T-cell (primary cell): ENCODE data around the gene PPL. TPM values are rescaled to one million over a fixed set of nuclear protein-coding genes. Genes with fewer than 3 reads are reported as not detected.
"Not testable (repeated sequence)": the region's sequence is repeated elsewhere in the genome, so short reads cannot be mapped to it uniquely, and the experiment has no call there.

Experiments
- ATAC-seq, 4 experiments: fragments of 200-7000 bp in 3 of 4; fragments of 150-1000 bp in 1 of 4; cut with Tn5 transposase; replicated peaks in 1 of 4; 1 replicate in 3 of 4; 2 replicates in 1 of 4; pipeline ENCODE4 v1.10.0; 2021; ENCODE audit warnings: moderate library complexity in 3 of 4, mild to moderate bottlenecking in 2 of 4, moderate number of reproducible peaks in 1 of 4
- CTCF ChIA-PET, 2 donors: fragments of 300-600 bp; sonication (Branson Sonifier 250); formaldehyde crosslinking; loops; one replicate each; lab custom pipeline; 2022; ENCODE audit warnings: antibody characterized with exemption in 2 of 2; lab: Charles Lee
- POLR2A ChIA-PET, 2 donors: fragments of 300-600 bp; sonication (Branson Sonifier 250); formaldehyde crosslinking; loops; one replicate each; lab custom pipeline; 2022; ENCODE audit warnings: antibody characterized with exemption in 2 of 2; lab: Charles Lee
- DNase-seq, 35 experiments: peaks; one replicate each; pipeline versions ENCODE4 v3.0.0 to v3.0.0-alpha.2; 2013 to 2023
- H3K27ac ChIP-seq: one replicate; pipeline ENCODE4 v1.5.1; 2013; ENCODE audit warnings: low read length
- H3K27me3 ChIP-seq, 2 experiments: replicated peaks in 1 of 2; 1 replicate in 1 of 2; 2 replicates in 1 of 2; pipeline versions ENCODE4 v1.6.1 to v1.7.0; 2013; ENCODE audit warnings: low read length in 1 of 2, mixed read lengths in 1 of 2; ENCODE audit not compliant: control insufficient read depth in 2 of 2, insufficient read depth in 2 of 2; ENCODE audit errors: extremely low read depth in 1 of 2
- H3K36me3 ChIP-seq, 2 donors: 1 replicate in 1 of 2; 2 replicates in 1 of 2; pipeline versions ENCODE4 v1.6.1 to v1.7.0; 2013; ENCODE audit warnings: low read length in 1 of 2; ENCODE audit not compliant: control insufficient read depth in 2 of 2, insufficient read depth in 1 of 2; ENCODE audit errors: extremely low read depth in 1 of 2
- H3K4me1 ChIP-seq, 2 experiments: 1 replicate in 1 of 2; 2 replicates in 1 of 2; pipeline versions ENCODE4 v1.6.1 to v1.7.0; 2013; ENCODE audit warnings: low read length in 2 of 2, mixed read lengths in 1 of 2; ENCODE audit not compliant: insufficient read depth in 2 of 2, control insufficient read depth in 1 of 2; ENCODE audit errors: extremely low read depth in 1 of 2
- H3K4me3 ChIP-seq, 2 donors: 1 replicate in 1 of 2; 2 replicates in 1 of 2; pipeline versions ENCODE4 v1.5.1 to v1.7.0; 2013; ENCODE audit warnings: mild to moderate bottlenecking in 2 of 2, low read length in 1 of 2, moderate library complexity in 1 of 2; ENCODE audit not compliant: control insufficient read depth in 1 of 2; ENCODE audit errors: extremely low read depth in 1 of 2
- H3K9me3 ChIP-seq: 2 replicates; pipeline ENCODE4 v1.7.0; 2013
- H3K27ac Mint-ChIP-seq, 2 donors: one replicate each; pipeline ENCODE4 v1.8.0; 2020 to 2021; ENCODE audit warnings: mild to moderate bottlenecking in 2 of 2, mixed read lengths in 2 of 2
- H3K27me3 Mint-ChIP-seq, 2 donors: one replicate each; pipeline ENCODE4 v1.8.0; 2021 to 2022; ENCODE audit warnings: mixed read lengths in 2 of 2
- H3K36me3 Mint-ChIP-seq: one replicate; pipeline ENCODE4 v1.8.0; 2021; ENCODE audit warnings: mixed read lengths
- H3K4me1 Mint-ChIP-seq, 3 donors: one replicate each; pipeline ENCODE4 v1.8.0; 2020 to 2022; ENCODE audit warnings: mixed read lengths in 3 of 3, mild to moderate bottlenecking in 1 of 3
- H3K4me3 Mint-ChIP-seq, 3 donors: one replicate each; pipeline ENCODE4 v1.8.0; 2020 to 2022; ENCODE audit warnings: mild to moderate bottlenecking in 3 of 3, mixed read lengths in 3 of 3, moderate library complexity in 3 of 3
- H3K9me3 Mint-ChIP-seq, 3 donors: one replicate each; pipeline ENCODE4 v1.8.0; 2020 to 2022; ENCODE audit warnings: mixed read lengths in 3 of 3
- WGBS: methylation state at CpG from one replicate; pipeline ENCODE4 v1.1.5; 2013; ENCODE audit warnings: missing lambda C conversion rate; ENCODE audit not compliant: insufficient coverage; 5-methylcytosine and 5-hydroxymethylcytosine counted together
- total RNA-seq, 35 experiments: library from RNA in 6 of 35; stranded (reverse) in 6 of 35; fragments of 120-200 nt in 1 of 35; gene quantifications; one replicate each; pipeline versions ENCODE4 v1.2.1 to v1.2.4 and lab custom pipeline; 2013 to 2026

Gene PPL
- total RNA-seq, 5 donors from 2014 or later (not counting 1 experiment from before 2014, with no cell fraction given) = 0.10 to 0.32 (median 0.12) TPM; not detected in 2

DNA sequence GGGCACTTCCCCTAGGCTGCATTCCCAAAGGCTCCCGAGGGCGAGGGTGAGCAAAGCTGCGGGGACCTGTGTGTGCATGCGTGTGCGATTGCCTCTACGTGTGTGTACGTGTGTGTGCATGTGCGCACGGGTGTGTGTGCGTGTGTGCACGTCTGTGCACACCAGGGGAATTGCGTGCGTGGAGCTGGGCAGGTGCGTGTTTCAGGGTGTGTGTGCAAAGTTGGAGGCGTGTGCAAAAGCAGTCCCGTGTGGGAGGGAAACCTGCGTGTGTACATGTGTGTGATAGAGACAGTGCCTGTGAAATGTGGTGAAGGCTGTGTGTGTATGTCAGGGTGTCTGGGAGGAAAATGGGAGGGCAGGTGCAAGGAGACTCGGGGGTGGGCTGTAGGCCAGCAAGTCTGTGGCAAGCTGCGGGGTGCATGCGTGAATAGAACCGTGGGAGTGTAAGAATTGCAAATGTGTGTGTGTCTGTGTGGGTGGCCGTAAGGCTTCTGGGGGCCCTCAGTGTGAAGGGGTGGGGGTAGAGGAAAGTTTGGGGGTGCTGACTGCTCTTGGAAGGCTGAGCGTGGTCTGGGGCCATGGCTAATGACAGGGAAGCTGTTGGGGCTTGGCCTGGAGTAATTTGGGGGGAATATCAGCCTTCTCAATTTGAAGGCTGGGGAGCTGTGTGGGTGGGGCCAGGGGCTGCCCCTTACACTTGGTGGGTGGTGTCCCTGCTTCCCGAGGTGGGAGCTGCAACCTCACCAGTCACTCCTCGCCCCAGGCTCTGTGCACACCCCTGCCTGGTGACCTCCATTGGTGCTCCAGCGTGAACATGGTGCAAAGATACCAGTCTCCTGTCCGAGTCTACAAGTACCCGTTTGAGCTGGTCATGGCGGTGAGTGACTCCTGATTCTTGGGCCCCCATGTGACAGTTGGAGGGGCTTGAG is 21.8 kb upstream of the PPL start:
- no peaks in the 10 kb centered on the region for H3K36me3 Mint-ChIP-seq
- no peak for ATAC-seq
- Histone ChIP-seq H3K36me3 (no peaks in the 10 kb centered on the region), H3K4me1 (peaks cover 0 to 28% of the 10 kb centered on the region in 2 experiments), H3K9me3 (no peaks in the 10 kb centered on the region), H3K27ac (no peak overlapping the region), H3K4me3 (peak overlapping the region; percentile 50 to 52), H3K27me3 (peaks cover 0 to 53% of the 10 kb centered on the region in 2 experiments)
- no peak for DNase-seq
- no peaks in the 10 kb centered on the region for H3K9me3 Mint-ChIP-seq
- H3K27me3 Mint-ChIP-seq = peaks cover 12 to 52% of the 10 kb centered on the region in 2 donors
- 47% methylated on average over 26 of the region's 29 CpGs for WGBS
- H3K4me3 Mint-ChIP-seq = peak overlapping the region; percentile 44 to 88 (median 82)
- H3K27ac Mint-ChIP-seq = no peak overlapping the region
- peaks cover 21 to 27% (median 25%) of the 10 kb centered on the region in 3 donors for H3K4me1 Mint-ChIP-seq
- ChIA-PET POLR2A (no interaction called here), CTCF (no interaction called here)

DNA sequence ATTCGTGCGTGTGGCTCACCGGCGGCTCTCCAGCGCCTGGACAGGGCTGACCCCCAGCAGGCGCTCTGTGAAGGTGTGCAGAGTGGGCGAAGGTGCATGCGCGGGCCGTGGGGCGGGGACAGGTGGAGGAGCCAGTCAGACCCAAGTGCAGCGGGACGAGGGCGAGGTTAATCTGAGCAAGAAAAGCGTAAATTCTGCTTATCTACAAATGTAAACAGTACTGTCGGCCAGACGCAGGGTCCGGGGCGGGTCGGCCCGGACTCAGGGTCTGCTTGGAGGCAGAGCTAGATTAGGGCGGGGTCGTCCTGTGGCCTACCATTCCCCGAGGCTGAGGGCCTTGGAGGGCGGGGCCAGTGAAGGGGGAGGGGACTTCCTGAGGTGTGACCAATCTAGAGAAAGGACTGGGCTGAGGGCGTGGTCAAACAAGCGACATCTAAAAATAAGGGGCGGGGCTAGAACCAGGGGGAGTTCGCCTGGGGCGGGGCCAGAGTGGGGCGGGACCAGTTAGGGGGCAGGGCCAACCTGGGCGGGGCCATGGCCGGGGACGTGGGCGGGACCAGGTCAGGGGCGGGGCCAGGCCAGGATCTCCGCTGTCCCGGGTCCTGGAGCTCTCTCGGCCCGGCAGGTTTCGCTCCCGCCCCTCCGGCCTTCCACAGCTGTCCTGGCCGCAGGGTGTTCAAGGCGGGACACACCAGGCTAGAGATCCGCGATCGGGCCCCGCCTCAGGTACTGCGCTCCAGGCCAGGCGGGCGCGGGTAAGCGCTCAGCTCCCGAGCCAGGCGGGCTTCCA is 21.0 kb upstream of the PPL start, which contains the start of gene SEC14L5:
SEC14L5 (plus strand) TSS at position 611 of the 790 bp plus-strand sequence. CDS start 994 bp downstream, outside the sequence.
- peak; percentile 72 to 92 (median 86) for DNase-seq
- H3K4me3 ChIP-seq = peak within 1 kb of the TSS; percentile 50 to 57
- peaks cover 0 to 28% of the 10 kb centered on the region in 2 experiments for H3K4me1 ChIP-seq
- Mint-ChIP-seq H3K4me1 (peaks cover 21 to 27% (median 25%) of the 10 kb centered on the region in 3 donors), H3K27ac (peak within 1 kb of the TSS in 1 of 2 donors; percentile 52), H3K27me3 (peaks cover 15 to 58% of the 10 kb centered on the region in 2 donors), H3K4me3 (peak within 1 kb of the TSS; percentile 79 to 88 (median 82)), H3K9me3 (no peaks in the 10 kb centered on the region), H3K36me3 (no peaks in the 10 kb centered on the region)
- whole genome bisulfite sequencing = 3% methylated on average over 45 of the region's 56 CpGs
- ATAC-seq = peak; percentile 87 to 97 (median 91)
- CTCF ChIA-PET = interaction anchor here in 1 of 2 donors (0.6 kb wide), 1 partner anchor 1183 kb away, joined by 3 read pairs; no protein-coding TSS in a partner anchor
- POLR2A ChIA-PET = no interaction called here
- H3K36me3 ChIP-seq = no peaks in the 10 kb centered on the region
- H3K27me3 ChIP-seq = peaks cover 0 to 59% of the 10 kb centered on the region in 2 experiments
- H3K27ac ChIP-seq = no peak within 1 kb of the TSS
- H3K9me3 ChIP-seq = no peaks in the 10 kb centered on the region

DNA sequence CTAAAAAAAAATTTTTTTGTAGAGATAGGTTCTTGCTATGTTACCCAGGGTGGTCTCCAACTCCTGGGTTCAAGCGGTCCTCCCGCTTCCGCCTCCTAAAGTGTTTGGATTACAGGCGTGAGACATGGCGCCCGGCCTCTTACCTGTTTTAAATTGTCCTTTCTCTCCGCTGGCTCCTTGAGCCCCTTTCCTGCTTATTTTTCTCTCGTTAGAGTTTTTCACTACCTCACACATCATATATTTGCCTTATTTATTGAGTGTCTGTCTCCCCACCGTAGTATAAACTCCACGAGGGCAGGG is 20.4 kb upstream of the PPL start:
- peaks cover 15 to 55% of the 10 kb centered on the region in 2 donors for H3K27me3 Mint-ChIP-seq
- Histone ChIP-seq H3K36me3 (no peaks in the 10 kb centered on the region), H3K27me3 (peaks cover 0 to 59% of the 10 kb centered on the region in 2 experiments), H3K4me3 (peak overlapping the region; percentile 50 to 57), H3K27ac (no peak overlapping the region), H3K4me1 (peaks cover 0 to 28% of the 10 kb centered on the region in 2 experiments), H3K9me3 (no peaks in the 10 kb centered on the region)
- no peak for DNase-seq
- no peak for ATAC-seq
- WGBS = 36% methylated on average over 8 of the region's 10 CpGs
- H3K27ac Mint-ChIP-seq = no peak overlapping the region
- ChIA-PET CTCF (no interaction called here), POLR2A (no interaction called here)
- H3K4me3 Mint-ChIP-seq = peak overlapping the region; percentile 79 to 88 (median 82)
- no peaks in the 10 kb centered on the region for H3K9me3 Mint-ChIP-seq
- H3K36me3 Mint-ChIP-seq = no peaks in the 10 kb centered on the region
- H3K4me1 Mint-ChIP-seq = peaks cover 21 to 27% (median 25%) of the 10 kb centered on the region in 3 donors

DNA sequence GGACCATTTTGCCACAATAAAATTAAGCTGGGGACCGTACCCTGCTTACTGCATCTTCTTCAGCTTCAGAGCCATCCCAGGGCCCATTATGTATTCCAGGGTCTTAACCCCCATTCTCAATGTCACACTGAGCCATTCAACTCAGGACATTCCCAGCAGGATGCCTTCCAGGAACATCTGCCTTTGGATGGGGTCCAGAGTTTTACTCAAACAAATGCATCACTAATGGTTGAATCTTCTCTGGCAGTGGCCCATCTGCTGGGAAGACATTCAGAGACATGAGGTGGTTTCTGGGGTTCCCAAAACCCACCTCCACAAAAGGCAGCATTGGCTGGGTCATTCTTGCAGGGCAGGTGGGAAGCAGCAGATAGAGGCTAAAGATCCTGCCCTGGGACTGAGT is 17.8 kb upstream of the PPL start:
- CTCF ChIA-PET = no interaction called here
- WGBS = 100% methylated on average over 1 of the region's 1 CpG
- peaks cover 0 to 41% of the 10 kb centered on the region in 2 experiments for H3K27me3 ChIP-seq
- Mint-ChIP-seq H3K27me3 (peaks cover 15 to 40% of the 10 kb centered on the region in 2 donors), H3K27ac (no peak overlapping the region), H3K9me3 (no peaks in the 10 kb centered on the region), H3K4me3 (no peak overlapping the region), H3K36me3 (no peaks in the 10 kb centered on the region), H3K4me1 (peaks cover 21 to 27% (median 25%) of the 10 kb centered on the region in 3 donors)
- no peaks in the 10 kb centered on the region for H3K36me3 ChIP-seq
- POLR2A ChIA-PET = no interaction called here
- H3K9me3 ChIP-seq = no peaks in the 10 kb centered on the region
- no peak overlapping the region for H3K27ac ChIP-seq
- DNase-seq (no peak), ATAC-seq (no peak)
- H3K4me1 ChIP-seq = peaks cover 0 to 28% of the 10 kb centered on the region in 2 experiments
- no peak overlapping the region for H3K4me3 ChIP-seq

DNA sequence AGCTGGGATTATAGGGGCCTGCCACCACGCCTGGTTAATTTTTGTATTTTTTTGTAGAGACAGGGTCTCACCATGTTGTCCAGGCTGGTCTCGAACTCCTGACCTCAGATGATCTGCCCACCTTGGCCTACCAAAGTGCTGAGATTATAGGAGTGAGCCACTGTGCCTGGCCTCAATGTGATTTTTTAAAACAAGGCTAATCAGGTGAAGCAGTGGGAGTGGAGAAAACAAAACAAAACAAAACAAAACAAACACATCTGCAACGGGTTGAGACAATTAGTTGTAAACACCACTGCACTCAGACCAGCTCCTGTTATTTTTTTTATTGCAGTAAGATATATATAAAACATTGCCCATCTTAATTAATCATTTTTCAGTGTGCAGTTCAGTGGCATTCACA is 14.6 kb upstream of the PPL start:
- POLR2A ChIA-PET, H3K27ac ChIP-seq, H3K36me3 ChIP-seq, H3K27ac Mint-ChIP-seq, H3K4me3 Mint-ChIP-seq, ATAC-seq, H3K4me1 ChIP-seq, DNase-seq, H3K4me1 Mint-ChIP-seq, H3K4me3 ChIP-seq, H3K9me3 ChIP-seq, H3K36me3 Mint-ChIP-seq, H3K9me3 Mint-ChIP-seq: not testable (repeated sequence)
- peaks cover 0 to 37% of the 10 kb centered on the region in 2 experiments for H3K27me3 ChIP-seq
- CTCF ChIA-PET = interaction anchor here in 1 of 2 donors (0.7 kb wide), 1 partner anchor 16 kb away, joined by 5 read pairs; no protein-coding TSS in a partner anchor
- H3K27me3 Mint-ChIP-seq = peaks cover 22 to 36% of the 10 kb centered on the region in 2 donors
- WGBS = 100% methylated on average over 1 of the region's 3 CpGs

DNA sequence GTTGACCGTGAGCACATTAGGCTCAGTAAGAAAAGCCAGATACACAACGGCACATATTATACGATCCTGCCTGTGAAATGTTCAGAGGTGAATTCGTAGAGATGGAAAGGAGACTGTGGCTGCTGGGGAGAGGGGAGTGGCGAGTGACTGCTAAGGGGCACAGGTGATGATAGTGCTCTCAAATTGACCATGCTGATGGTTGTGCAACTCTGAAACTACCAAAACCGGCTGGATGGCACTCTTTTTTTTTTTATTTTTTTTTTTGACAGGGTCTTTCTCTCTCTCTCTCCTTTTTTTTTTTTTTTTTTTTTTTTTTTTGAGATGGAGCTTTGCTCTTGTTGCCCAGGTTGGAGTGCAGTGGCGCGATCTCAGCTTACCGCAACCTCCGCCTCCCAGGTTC is 13.0 kb upstream of the PPL start:
- peaks cover 20 to 32% of the 10 kb centered on the region in 2 donors for H3K27me3 Mint-ChIP-seq
- H3K27me3 ChIP-seq = peaks cover 0 to 33% of the 10 kb centered on the region in 2 experiments
- DNase-seq (no peak), ATAC-seq (no peak)
- no peak overlapping the region for H3K27ac Mint-ChIP-seq
- H3K27ac ChIP-seq = no peak overlapping the region
- H3K9me3 ChIP-seq = no peaks in the 10 kb centered on the region
- H3K9me3 Mint-ChIP-seq = no peaks in the 10 kb centered on the region
- CTCF ChIA-PET = no interaction called here
- H3K36me3 Mint-ChIP-seq = no peaks in the 10 kb centered on the region
- H3K36me3 ChIP-seq = no peaks in the 10 kb centered on the region
- no peak overlapping the region for H3K4me3 Mint-ChIP-seq
- no peaks in the 10 kb centered on the region for H3K4me1 Mint-ChIP-seq
- POLR2A ChIA-PET = no interaction called here
- no peaks in the 10 kb centered on the region for H3K4me1 ChIP-seq
- H3K4me3 ChIP-seq = no peak overlapping the region
- 63% methylated on average over 5 of the region's 10 CpGs for WGBS
